Panc1 (cell line): ENCODE data around the gene IRF2BP2. TPM values are rescaled to one million over a fixed set of nuclear protein-coding genes. Genes with fewer than 3 reads are reported as not detected.
A peak's percentile ranks its signal among the peaks of the same experiment; 100 is the strongest.

ENCODE experiments used
- ATAC-seq: fragments of 200-7000 bp; cut with Tn5 transposase; 2 replicates; pipeline ENCODE4 v1.9.1; 2020; ENCODE audit warnings: mild to moderate bottlenecking, moderate library complexity
- BruUV-seq: library from RNA; stranded (reverse); fragments of 400-500 nt; replicated peaks from 2 replicates; lab custom pipeline; 2021; lab: Mats Ljungman, UMichigan
- CTCF ChIA-PET: fragments of 300-600 bp; sonication (Branson Sonifier 250); formaldehyde crosslinking; loops from one replicate; lab custom pipeline; 2022; ENCODE audit warnings: antibody characterized with exemption; lab: Charles Lee
- POLR2A ChIA-PET: fragments of 300-600 bp; sonication (Branson Sonifier 250); formaldehyde crosslinking; loops from one replicate; lab custom pipeline; 2022; ENCODE audit warnings: antibody characterized with exemption; lab: Charles Lee
- DNase-seq: peaks from one replicate; pipeline ENCODE4 v3.0.0-alpha.2; 2010; ENCODE audit warnings: low read depth, low spot score
- H3K27ac ChIP-seq: 2 replicates; pipeline ENCODE4 v1.5.1; 2011; ENCODE audit warnings: mild to moderate bottlenecking, low read length, inconsistent platforms
- H3K27me3 ChIP-seq: fragments of 200-500 bp; sonication (Bioruptor generic); 2 replicates; pipeline ENCODE4 v1.6.0; 2014; ENCODE audit warnings: low read length, inconsistent platforms; ENCODE audit not compliant: control insufficient read depth, insufficient read depth
- H3K36me3 ChIP-seq: fragments of 200-500 bp; sonication (Bioruptor generic); 2 replicates; pipeline ENCODE4 v1.5.1; 2014; ENCODE audit warnings: inconsistent platforms, mild to moderate bottlenecking, low read length, moderate library complexity; ENCODE audit not compliant: control insufficient read depth, insufficient read depth
- H3K4me1 ChIP-seq: 2 replicates; pipeline ENCODE4 v1.5.1; 2011; ENCODE audit warnings: inconsistent platforms, mild to moderate bottlenecking, low read length, moderate library complexity; ENCODE audit not compliant: control insufficient read depth, insufficient read depth
- H3K4me3 ChIP-seq, 2 experiments: 2 replicates each; pipeline ENCODE4 v1.5.1; 2011 to 2012; ENCODE audit warnings: low read depth in 2 of 2, low read length in 2 of 2, mild to moderate bottlenecking in 2 of 2, inconsistent platforms in 1 of 2, moderate library complexity in 1 of 2
- H3K9me3 ChIP-seq: fragments of 200-500 bp; sonication (Bioruptor generic); 2 replicates; pipeline ENCODE4 v1.5.1; 2014; ENCODE audit warnings: low read depth, mild to moderate bottlenecking, inconsistent platforms, low read length, moderate library complexity; ENCODE audit not compliant: control insufficient read depth, insufficient read depth
- CTCF ChIP-seq: fragments of 450-650 bp; IDR thresholded peaks from 2 replicates; pipeline ENCODE4 v1.5.1; 2017; ENCODE audit warnings: mild to moderate bottlenecking
- POLR2AphosphoS5 ChIP-seq: IDR thresholded peaks from 2 replicates; pipeline ENCODE4 v1.6.1; 2012; ENCODE audit warnings: mild to moderate bottlenecking, low read depth, low read length, moderate library complexity
- SIN3A ChIP-seq: IDR thresholded peaks from 2 replicates; pipeline ENCODE4 v1.6.1; 2012; ENCODE audit warnings: low read depth, mild to moderate bottlenecking, low read length, moderate library complexity, borderline replicate concordance; ENCODE audit not compliant: insufficient read depth
- TCF7L2 ChIP-seq: IDR thresholded peaks from 2 replicates; pipeline ENCODE4 v1.6.1; 2011; ENCODE audit warnings: mild to moderate bottlenecking, low read depth, low read length, inconsistent platforms
- in situ Hi-C: cut with HindIII; loops from 2 replicates; pipeline ENCODE4 v1.10.0; 2016; ENCODE audit warnings: low sequenced_read_pairs, low pct_unique_long_range_greater_than_20kb
- intact Hi-C: fragments of 100-400 bp; cut with micrococcal nuclease; formaldehyde crosslinking; loops from one replicate; pipeline ENCODE4 v1.10.0; 2022; ENCODE audit not compliant: unreplicated experiment
- total RNA-seq: library from RNA; stranded (reverse); gene quantifications from one replicate; pipeline ENCODE4 v1.2.1, GENCODE V29; 2021; ENCODE audit not compliant: unreplicated experiment
- TF ChIP-seq, protein P1 (sequence below), 2 experiments: IDR thresholded peaks; 2 replicates each; pipeline ENCODE4 v1.6.1; 2011 to 2012; ENCODE audit warnings: low read depth in 2 of 2, control low read depth in 1 of 2, low read length in 1 of 2, mild to moderate bottlenecking in 1 of 2, moderate library complexity in 1 of 2; ENCODE audit not compliant: insufficient read depth in 1 of 2

IRF2BP2 gene
- total RNA-seq, 1 experiment from 2014 or later: 187 TPM

- Histone ChIP-seq H3K4me1 (peaks cover 16% of the 10 kb centered on the region), H3K27me3 (no peaks in the 10 kb centered on the region), H3K9me3 (no peaks in the 10 kb centered on the region), H3K36me3 (no peaks in the 10 kb centered on the region), H3K4me3 (no peak overlapping the region), H3K27ac (no peak overlapping the region)
- ATAC-seq (no peak), DNase-seq (no peak)
- BruUV-seq: no TSS peak
- ChIA-PET POLR2A (interaction anchor here (0.7 kb wide), 1 partner anchor 353 kb away, joined by 6 read pairs; no protein-coding TSS in a partner anchor), CTCF (no interaction called here)
- in situ Hi-C loops (no loop called here), intact Hi-C loops (no loop called here)
- TF ChIP-seq TCF7L2 (no peak), SIN3A (no peak), POLR2AphosphoS5 (no peak), CTCF (no peak)
- TF ChIP-seq, protein P1, sequence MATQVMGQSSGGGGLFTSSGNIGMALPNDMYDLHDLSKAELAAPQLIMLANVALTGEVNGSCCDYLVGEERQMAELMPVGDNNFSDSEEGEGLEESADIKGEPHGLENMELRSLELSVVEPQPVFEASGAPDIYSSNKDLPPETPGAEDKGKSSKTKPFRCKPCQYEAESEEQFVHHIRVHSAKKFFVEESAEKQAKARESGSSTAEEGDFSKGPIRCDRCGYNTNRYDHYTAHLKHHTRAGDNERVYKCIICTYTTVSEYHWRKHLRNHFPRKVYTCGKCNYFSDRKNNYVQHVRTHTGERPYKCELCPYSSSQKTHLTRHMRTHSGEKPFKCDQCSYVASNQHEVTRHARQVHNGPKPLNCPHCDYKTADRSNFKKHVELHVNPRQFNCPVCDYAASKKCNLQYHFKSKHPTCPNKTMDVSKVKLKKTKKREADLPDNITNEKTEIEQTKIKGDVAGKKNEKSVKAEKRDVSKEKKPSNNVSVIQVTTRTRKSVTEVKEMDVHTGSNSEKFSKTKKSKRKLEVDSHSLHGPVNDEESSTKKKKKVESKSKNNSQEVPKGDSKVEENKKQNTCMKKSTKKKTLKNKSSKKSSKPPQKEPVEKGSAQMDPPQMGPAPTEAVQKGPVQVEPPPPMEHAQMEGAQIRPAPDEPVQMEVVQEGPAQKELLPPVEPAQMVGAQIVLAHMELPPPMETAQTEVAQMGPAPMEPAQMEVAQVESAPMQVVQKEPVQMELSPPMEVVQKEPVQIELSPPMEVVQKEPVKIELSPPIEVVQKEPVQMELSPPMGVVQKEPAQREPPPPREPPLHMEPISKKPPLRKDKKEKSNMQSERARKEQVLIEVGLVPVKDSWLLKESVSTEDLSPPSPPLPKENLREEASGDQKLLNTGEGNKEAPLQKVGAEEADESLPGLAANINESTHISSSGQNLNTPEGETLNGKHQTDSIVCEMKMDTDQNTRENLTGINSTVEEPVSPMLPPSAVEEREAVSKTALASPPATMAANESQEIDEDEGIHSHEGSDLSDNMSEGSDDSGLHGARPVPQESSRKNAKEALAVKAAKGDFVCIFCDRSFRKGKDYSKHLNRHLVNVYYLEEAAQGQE (IDR thresholded peaks at IDR 0.05; ENCODE audit: insufficient read depth in 1 of 2, low read depth in 2 of 2, low read length in 1 of 2): no peak
Observed at GRCh38 chr1:234588386-234588785, 21.6 kb downstream of the IRF2BP2 start.

DNA sequence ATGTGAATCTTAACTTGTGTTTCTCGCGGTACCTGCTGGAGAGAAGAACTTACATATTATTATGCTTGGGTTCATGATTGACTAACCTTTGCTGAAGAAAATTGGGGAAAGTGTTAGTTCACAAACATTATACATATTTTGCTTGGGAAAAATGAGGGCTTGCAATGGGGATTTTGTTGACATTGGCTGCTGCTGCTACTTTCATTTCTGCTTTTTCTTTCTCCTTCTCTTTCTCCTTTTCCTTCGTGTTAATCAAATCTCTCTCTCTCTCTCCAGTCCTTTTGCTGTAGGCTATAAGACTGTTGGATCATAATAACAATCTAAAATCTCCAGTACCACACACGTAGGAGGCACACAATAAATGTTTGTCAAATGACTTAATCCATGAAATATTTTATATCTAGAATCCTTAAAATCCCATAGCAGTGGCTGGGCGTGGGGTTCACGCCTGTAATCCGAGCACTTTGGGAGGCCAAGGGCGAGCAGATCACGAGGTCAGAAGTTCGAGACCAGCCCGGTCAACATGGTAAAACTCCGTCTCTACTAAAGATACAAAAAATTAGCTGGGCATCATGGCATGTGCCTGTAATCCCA lies 23.0 kb downstream of the IRF2BP2 start:
- CTCF ChIA-PET: no interaction called here
- no TSS peak for BruUV-seq

More for the DNA sequence above, 23.0 kb downstream of the IRF2BP2 start:
- in situ Hi-C loops (no loop called here), intact Hi-C loops (no loop called here)
- Histone ChIP-seq H3K4me3 (no peak overlapping the region), H3K27me3 (no peaks in the 10 kb centered on the region), H3K36me3 (no peaks in the 10 kb centered on the region), H3K4me1 (peaks cover 18% of the 10 kb centered on the region), H3K9me3 (no peaks in the 10 kb centered on the region), H3K27ac (peak overlapping the region; percentile 15; the same call in 1 of the 2 replicates)
- DNase-seq (no peak), ATAC-seq (no peak)
- POLR2A ChIA-PET: no interaction called here
- TF ChIP-seq SIN3A (no peak), CTCF (no peak), POLR2AphosphoS5 (no peak), TCF7L2 (no peak)
- TF ChIP-seq, protein P1 (IDR thresholded peaks at IDR 0.05; ENCODE audit: insufficient read depth in 1 of 2, low read depth in 2 of 2, low read length in 1 of 2): no peak
